Stimulated activated CD4-positive, alpha-beta T cell treated with anti-CD3 and anti-CD28 coated beads, Interleukin-4, amount 100 ng/mL, for 1 hour (primary cell): ENCODE measurements around the gene SORT1.
"Not testable (repeated sequence)": the region's sequence is repeated elsewhere in the genome, so short reads cannot be mapped to it uniquely, and the experiment has no call there.

Experiments used
- DNase-seq: peaks from one replicate; pipeline ENCODE4 v3.0.0-alpha.2; 2020

SORT1 gene

DNA sequence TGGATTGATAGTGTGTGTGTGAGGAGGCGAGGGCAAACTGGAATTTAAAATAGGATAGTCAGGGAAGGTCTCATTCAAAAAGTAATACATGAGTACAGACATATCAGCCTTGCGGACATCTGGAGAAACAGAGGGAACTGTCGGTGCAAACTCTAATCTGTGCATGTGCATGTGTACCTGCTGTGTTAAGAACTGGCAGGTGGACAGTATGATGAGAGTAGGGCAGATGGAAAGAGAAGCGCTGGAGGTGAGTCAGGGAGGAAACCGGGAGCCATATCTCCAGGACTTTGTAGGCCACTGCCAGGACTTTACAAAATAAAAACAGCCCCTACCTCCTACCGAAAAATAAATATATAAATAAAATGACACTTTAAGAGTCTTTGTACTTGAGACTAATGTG is 59.6 kb downstream of the SORT1 start:
- no peak for DNase-seq

DNA sequence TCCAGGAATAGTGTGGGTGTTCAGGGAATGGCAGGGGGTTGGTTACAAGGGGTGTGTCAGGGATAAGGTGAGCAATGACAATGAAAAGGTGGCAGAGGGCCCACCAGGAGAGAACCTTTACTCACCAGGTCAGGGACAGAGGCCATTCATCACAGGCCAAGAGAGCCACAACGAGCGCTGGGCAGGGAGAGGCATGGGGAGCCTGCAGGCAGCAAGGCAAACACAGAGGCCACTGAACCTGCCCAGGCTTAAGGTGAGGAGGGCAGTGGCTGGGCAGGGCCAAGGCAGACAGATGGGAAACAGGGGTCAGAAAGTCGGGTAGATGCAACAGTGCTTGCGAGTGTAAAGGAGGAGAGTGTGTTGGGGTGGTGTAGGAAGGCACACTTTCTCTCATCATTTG is 62.6 kb downstream of the SORT1 start:
- DNase-seq = no peak

DNA sequence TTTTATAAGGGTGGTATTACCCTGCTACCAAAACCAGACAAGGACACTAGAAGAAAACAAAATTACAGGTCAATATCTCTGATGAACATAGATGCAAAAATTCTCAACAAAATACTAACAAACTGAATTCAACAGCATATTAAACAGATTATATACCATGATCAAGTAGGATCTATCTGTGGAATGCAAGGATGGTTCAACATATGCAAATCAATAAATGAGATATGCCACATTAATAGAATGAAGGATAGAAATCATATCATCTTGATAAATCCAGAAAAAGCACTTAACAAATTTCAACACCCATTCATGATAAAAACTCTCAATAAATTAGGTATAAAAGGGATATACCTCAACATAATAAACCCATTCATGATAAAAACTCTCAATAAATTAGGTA is 66.6 kb downstream of the SORT1 start:
- DNase-seq = no peak

DNA sequence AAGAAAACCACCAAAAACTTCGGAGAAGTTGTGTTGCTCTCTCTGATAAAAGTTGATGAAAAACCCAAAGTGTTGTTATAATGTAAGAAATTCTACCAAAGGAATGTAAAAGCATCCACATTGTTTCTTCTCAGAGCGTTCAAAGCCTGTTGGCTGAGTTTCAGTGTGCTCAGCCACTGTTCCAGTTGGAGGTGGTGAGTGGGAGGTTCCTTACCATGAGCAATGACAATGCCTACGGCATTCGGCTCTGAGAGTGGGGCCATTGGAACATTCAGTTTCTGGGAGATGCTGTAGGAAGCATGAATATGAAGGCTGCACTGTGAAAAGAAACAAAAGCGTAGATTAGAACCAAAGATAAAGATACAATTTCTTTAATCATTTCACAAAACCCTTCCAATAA is 70.4 kb downstream of the SORT1 start:
- no peak for DNase-seq

DNA sequence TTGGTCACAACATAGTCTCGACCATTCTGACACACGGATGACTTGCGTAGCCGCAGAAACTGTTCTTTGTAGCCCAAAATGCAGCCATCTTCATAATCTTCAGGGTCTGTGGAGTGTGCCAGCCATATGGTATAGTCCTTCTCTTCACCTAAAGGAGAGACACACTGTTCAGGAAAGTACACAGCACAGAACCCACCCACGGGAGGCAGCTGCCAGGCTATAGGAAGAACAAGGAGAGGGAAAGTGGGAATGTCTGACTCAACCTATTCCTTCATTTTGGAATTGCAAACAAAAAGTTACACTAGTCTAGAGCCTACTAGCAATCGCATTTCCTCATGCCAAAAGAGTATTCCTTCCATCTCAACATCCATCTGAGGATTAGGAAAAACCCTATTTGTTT is 74.7 kb downstream of the SORT1 start:
- DNase-seq = no peak

DNA sequence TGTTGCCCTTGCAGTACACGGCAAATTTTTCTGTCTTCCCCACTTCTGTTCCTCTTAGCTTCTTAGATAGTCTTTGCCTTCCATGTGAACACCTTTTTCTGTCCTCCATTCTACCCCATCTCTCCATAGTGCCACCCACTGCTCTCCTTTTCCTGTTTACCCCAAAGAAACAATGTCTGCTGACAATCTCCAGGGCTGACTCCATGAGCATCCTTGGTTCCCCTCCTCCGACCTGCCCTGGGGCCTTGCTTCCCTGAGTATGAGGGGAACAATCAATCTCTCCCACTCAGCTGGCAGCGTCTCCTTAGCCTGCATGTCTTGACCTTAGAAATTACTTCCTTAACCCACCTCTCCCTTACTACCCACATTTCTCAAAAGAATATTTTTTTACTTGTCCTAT is 78.6 kb downstream of the SORT1 start:
- DNase-seq = no peak

DNA sequence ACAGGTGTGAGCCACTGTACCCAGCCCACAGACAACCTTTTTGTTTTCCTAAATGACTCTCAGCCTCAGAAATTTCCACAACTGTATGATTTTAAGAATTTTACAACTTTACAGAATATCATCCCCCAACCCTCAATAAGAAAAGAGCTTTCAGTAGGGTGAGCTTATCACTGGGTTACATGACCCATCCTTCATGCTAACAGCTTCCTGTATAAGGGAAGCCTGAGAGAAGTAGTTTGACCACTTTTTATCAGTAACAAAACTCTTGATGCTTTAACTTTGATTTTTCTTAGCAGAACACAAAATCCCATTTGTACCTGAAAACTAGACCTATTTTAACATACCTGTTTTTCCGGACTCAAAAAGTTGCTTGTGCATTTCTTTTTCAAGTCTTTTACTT is 81.2 kb downstream of the SORT1 start:
- no peak for DNase-seq

DNA sequence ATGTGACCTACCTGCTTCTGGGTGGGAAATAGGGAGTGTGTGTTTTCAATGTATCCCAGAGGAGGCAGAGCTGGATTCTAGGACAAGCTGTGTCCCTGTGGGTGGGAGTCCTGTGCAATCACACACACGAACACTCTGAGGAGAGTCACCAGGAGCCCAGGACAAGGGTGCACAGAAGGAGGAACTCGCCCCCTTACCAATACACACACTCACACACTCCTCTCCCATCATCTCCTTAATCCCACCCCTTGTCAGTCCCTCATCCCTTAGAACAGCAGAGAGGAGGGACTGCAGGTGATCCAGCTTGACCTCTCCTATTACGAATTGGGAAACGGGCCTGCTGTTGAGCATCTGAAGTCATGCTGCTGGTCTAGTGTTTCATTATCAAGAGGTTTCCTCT is 82.4 kb downstream of the SORT1 start:
- DNase-seq = no peak

DNA sequence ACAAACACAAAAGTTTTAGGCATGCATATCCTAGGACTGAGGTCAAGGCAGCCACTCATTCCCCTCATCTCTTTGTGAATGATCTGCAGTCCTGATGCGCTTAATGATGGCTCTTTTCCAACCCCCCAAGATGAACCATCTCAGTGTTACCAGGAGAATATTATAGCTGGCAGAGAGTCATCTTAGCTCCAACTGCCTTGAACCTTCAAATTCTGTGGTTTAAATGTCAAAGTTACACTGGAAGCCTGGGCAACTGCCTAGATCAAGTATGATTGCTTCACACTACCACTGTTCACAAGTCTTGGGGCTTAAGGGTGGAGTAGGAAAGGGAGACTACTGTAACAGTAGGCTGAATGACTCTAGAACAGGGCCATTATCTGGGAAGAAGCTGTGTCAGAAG is 82.9 kb downstream of the SORT1 start:
- DNase-seq = no peak

DNA sequence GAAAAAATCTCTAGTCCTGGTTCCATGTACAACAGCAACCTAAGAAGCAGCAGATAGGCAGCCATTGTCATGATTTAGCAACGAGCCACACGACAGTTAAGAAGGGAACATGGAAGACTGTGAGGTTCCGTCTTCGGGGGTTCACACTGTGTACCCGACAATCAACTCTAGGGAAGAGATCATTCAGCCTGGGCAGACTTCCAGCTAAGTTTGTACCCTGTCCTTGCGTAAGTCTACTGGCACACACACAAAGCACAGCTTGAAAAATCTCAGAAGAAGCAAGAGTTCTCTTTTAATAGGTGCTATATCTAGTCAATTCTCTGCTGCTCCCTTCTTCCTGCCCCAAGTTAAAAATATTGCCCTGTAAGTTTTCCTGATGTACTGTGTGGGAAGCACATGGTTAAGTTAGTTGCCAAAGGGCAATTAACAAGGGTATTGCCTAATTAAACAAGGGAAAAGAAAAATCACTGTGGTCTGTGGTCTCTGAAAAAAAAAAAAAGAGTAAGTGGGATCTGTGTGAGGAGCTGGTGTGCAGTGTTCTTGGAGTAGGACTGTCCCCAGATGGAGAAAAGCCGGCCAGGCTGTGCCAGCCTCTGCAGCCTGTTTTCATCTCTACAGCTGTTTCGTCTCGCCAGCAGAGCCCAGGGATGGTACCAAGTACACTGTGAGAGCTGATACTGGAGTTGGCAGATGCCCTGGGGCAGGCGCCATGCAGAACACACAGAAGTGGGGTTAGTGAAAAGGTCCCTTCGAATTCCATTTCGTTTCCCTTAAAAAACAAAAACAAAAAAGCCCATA is 84.5 kb downstream of the SORT1 start:
- no peak for DNase-seq

DNA sequence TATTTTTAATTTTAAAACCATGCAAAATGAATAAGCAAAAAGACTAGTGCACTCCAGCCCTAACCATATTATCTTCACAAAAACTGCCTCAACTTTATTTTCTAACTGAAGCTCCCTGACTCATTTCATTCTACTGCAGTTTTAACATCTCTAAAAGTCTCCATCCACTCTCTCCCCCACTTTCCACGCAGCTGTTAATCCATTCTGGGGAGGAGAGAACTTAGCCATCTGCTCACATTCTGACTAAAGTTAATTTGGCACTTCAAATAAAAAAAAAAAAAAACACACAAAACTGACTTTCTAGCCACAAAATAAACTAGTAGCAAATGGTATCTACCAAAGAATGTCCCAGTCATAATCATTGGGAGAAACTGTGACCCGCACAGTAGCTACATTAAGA is 85.5 kb downstream of the SORT1 start:
- DNase-seq = no peak

DNA sequence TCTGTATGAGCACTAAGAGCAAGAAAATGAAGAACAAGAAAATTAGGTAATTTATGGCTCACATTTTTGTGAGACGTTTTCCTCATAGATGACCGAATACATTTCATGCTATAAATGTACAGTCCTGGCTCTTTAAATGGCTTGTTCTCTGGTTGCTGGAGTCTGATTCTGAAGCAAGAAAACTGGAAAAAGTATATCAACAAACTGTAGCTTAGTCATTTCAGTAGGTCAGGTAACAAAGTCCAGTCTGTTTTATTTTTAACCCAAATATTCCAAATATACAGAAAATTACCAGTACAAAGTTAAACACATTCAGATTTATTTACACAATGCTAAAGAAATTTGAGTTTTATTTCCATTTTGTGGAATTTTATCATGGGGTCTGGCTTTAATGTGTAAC is 88.4 kb downstream of the SORT1 start:
- no peak for DNase-seq

DNA sequence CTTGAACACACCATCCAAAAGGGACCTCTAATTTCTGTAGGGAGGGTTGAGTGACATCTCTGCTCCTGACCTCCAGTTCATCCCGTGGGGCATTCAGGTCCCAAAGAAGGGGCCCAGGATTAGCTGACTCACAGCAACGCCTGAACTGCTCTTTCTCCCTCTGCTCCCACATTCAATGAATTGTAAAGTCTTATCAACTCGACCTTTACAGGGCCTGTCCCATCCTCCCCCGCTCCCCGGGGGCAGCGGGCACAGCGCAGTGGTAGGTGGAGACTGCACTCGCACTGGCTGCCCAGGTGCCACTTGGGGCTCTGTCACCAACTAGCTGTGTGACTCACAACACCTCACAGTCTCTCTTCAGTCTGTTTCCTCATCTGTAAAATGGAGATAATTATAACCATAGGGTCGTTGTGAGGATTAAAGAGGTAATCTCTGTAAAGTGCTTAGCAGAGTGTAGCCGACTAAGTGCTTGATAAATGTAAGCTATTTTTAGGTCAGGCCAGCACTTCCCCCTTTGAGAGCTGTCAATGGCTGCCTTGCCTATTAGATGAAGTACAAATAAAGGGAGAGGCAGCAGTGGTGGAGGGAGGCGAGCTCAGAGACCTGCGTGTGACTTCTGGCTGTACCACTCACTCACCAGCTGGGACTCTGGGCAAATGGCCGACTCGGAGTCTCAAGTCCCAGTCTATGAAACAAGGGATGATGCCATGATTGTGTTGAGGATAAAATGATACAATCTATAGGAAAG is 90.3 kb downstream of the SORT1 start:
- no peak for DNase-seq

DNA sequence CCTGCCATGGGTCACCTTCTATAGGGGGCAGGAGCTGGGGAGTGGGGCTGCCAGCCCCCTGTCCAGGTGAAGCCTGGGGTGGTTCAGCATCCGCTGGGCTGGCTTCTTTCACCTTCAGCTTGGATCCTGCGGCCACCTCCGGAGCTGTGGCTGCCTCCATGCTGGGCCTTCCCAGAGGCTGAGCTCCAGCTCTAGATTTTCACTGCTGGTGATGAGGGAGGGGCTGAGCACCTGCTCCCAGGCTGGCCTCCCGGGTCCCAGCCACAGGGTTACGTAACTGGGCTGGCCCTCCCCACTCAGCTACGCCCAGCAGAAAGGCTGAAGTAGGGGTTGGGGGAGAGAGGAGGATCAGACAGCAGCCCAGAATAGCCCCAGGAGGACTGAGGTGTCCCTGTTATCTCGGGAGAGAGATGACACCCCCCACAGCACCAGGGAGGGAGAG is 90.9 kb downstream of the SORT1 start, which contains the start of gene MYBPHL:
MYBPHL (minus strand) TSS at position 180 of the 442 bp plus-strand sequence; CDS start at position 160, 20 bp downstream.
- no peak for DNase-seq

DNA sequence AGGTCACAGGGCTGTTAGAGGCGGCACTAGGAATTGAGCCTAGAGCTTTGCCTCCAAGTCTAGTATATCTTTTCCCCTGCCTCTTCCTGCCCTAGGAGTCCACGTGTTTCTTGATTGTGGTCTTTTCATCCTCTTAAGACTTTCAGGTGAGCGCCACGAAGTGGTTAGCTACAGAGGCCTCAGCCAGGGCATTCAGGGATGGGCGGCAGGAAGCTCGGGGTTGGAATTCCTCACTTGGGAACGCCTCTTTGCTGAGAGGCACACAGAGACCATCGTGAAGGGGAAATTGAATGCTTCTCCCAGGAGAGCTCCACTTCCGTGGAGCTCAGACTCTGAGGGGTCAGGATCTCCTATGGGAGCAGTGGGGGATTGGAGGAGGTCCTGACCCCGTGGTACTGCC is 91.7 kb downstream of the SORT1 start:
- not testable (repeated sequence) for DNase-seq

DNA sequence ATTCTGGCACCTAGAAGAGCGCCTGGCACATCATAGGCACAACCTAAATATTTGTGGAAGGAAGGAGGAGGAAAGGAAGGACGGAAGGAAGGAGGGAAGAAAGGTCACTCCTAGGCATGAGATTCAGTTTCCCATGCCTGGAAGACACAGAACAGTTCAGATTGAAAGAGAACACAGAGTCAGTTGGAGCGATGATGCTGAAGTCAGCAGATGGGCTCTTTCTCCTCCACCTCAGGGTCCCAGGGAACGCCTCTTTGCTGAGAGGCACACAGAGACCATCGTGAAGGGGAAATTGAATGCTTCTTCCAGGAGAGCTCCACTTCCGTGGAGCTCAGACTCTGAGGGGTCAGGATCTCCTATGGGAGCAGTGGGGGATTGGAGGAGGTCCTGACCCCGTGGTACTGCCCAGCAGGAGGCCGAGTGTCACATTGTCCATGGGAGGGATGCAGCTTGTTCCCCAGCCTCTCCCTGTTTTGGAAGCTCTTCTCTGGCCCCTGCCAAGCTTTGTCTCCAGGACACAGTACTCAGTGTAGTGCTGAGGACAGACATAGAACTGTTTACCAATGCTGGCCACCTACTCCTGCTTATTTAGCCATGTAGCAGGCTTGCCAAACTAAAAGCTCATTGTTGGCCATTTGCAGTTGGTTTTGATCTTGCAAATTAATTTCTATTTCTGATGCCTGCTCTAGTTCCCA is 93.3 kb downstream of the SORT1 start:
- DNase-seq = no peak

DNA sequence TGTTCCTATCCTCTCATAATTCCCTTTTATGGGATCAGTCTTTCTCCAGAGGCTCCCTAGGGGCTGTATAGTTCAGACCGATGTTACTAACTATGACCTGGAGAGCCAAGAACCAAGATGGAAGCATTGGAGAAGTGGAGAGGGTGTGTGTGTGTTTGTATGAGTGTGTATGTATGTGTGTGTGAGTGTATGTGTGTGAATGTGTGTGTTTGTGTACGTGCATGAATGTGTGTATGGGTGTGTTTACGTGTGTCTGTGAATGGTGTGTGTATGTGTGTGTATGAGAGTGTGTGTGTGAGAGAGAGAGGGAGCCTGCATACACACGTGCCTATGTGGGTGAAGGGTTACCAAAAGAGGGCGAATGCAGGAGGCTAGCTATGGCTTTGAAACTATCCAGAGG is 95.8 kb downstream of the SORT1 start:
- DNase-seq = no peak

DNA sequence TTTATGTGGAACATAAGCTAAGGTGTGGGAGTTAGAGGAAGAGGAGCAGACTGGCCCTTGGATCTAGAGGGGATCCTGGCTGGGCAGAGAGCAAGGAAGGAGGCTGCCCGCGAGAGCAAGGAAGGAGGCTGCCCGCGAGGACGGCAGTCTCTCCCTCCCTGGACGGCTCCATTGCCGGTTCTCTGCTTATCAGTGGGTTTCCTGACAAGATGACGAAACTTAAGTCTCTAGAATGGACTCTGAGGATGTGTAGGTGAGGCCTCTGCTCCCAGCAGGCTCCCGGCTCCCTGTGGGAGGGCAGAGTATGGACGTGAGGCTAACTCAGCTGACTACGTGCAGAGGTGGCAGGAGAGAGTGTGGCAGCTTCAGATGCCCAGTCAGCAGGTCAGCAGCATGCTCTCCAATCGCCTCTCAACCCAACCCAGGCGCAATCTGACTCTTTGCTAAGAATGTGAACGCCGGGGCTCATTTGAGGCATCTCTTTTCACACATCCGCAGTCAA is 97.0 kb downstream of the SORT1 start:
- no peak for DNase-seq

DNA sequence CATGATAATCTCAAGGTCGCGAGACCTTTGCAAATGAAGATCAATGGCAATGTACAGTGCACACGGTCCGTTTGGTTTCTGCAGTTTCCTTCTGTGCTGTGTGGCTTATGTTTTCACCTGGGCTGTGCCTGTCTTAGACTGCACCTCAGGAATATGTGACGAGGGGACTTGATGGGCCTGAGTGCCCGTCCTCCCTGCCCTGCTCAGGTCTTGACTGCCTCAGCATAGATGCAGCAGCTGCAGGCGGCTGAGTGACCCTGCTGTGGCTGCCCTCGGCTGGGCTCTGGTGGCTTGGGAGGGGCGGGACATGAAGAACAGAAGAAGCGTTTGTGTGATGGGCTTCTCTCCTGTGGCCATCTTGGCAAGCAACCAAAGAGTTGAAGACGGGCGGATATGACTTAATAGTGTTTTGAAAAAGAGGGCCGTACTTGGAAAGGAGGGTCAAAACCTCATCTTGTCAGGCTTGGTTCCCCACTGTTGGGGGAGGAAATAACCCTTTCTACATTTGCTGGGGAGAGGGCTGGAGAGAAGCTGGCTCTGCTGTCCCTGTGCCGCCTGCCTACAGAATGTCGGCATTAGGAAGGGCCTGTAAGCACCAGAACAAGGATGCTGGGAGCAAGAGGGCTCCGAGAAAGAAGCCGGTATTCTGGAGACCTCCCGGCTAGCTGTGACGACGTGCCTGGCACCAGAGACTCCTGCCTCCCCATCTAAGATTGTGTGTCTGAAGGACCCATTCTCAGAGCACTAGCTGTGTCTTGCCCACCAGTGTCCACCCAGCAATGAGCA is 98.0 kb downstream of the SORT1 start:
- no peak for DNase-seq

DNA sequence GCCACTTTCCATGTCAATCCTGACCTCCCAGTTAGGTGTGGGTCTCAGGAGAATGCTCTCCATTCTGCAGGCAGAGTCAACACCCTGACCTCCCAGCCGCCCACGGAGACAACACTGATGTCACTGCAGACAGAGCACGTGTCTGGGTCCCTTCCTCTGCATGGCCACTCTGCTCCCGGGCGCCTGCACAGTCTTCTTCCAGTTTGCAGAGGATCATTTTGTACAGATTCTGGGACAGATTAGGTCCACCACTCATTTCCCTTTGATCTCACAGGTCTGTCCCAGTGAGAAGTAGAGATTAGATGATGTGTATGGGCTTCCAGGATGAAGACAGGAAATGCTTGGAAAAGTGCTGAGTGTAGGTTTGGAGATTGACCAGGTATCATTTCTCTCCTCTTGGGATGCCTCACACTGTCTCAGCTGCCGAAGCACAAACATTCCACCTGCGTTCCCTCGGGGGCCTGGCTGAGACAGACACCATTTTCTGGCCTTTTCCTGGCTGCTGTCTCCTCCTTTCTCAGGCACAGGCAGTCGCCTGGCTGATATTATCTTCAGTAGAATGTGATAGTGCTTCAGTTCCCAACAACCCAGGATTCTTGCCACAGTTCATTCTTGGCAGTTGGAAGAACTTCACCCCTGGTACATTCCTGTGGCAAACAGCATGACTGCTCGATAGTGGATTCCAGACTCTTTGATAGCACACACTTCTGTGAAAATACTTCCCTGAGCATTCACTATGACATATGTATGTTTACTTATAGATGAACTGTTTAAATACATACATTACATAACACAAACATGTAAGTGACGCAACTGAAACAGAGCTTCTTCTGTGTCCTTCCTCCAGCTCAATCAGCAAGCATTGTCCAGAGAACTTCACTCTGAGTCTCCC is 98.8 kb downstream of the SORT1 start:
- no peak for DNase-seq

DNA sequence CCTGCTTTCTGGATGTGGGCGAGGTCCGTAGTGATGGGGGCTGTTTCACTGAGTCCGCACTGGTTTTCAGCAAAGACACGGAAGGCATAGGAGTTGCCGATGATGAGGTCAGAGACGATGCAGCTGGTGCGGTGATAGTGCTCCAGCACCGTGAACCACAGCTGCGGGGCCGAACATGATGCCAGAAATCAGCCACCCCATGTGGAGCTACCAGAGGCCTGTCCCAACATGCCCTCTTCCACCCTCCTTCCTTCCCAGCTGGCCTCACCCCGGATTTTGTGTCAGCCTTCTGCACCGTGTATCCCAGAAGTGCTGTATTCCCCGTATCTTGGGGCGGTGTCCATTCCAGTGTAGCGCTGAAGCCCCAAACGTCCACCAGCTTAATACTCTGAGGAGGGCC is 100.9 kb downstream of the SORT1 start:
- no peak for DNase-seq
